CD4-positive, alpha-beta memory T cell (primary cell): ENCODE results near the gene CLSTN1. TPM values are rescaled to one million over a fixed set of nuclear protein-coding genes. Genes with fewer than 3 reads are reported as not detected.

ENCODE experiments used
- CTCF ChIA-PET: fragments of 350-600 bp; sonication (Branson Sonifier 250); formaldehyde crosslinking; loops from one replicate; lab custom pipeline; 2021; ENCODE audit warnings: inconsistent platforms; ENCODE audit not compliant: partially characterized antibody; lab: Charles Lee
- POLR2A ChIA-PET: fragments of 350-600 bp; sonication (Branson Sonifier 250); formaldehyde crosslinking; loops from one replicate; lab custom pipeline; 2021; ENCODE audit not compliant: partially characterized antibody; lab: Charles Lee
- DNase-seq, 5 donors: peaks; one replicate each; pipeline versions ENCODE4 v3.0.0 to v3.0.0-alpha.2; 2020 to 2022; ENCODE audit warnings: mixed read lengths in 1 of 5
- H3K27ac ChIP-seq: one replicate; pipeline ENCODE4 v1.7.0; 2013; ENCODE audit warnings: low read depth, low read length
- H3K27me3 ChIP-seq: 2 replicates; pipeline ENCODE4 v1.7.0; 2013; ENCODE audit warnings: mild to moderate bottlenecking, low read length, moderate library complexity; ENCODE audit not compliant: insufficient read depth
- H3K36me3 ChIP-seq: 2 replicates; pipeline ENCODE4 v1.7.0; 2013; ENCODE audit warnings: mild to moderate bottlenecking, low read length, moderate library complexity; ENCODE audit not compliant: insufficient read depth
- H3K4me1 ChIP-seq: 2 replicates; pipeline ENCODE4 v1.7.0; 2013; ENCODE audit warnings: mild to moderate bottlenecking, low read length, moderate library complexity; ENCODE audit not compliant: insufficient read depth
- H3K4me3 ChIP-seq, 2 donors: one replicate each; pipeline ENCODE4 v1.7.0; 2013; ENCODE audit warnings: low read length in 2 of 2, mild to moderate bottlenecking in 1 of 2
- H3K9me3 ChIP-seq, 2 donors: one replicate each; pipeline ENCODE4 v1.7.0; 2013; ENCODE audit warnings: low read length in 2 of 2, control low read depth in 1 of 2; ENCODE audit not compliant: control insufficient read depth in 1 of 2
- H3K27ac Mint-ChIP-seq, 7 donors: one replicate each; pipeline ENCODE4 v1.8.0; 2020 to 2021; ENCODE audit warnings: mixed read lengths in 7 of 7, mild to moderate bottlenecking in 6 of 7, inconsistent platforms in 3 of 7, moderate library complexity in 3 of 7
- H3K27me3 Mint-ChIP-seq, 2 donors: one replicate each; pipeline ENCODE4 v1.8.0; 2020 to 2021; ENCODE audit warnings: mixed read lengths in 2 of 2
- H3K36me3 Mint-ChIP-seq, 2 donors: one replicate each; pipeline ENCODE4 v1.8.0; 2020 to 2021; ENCODE audit warnings: mixed read lengths in 2 of 2, inconsistent platforms in 1 of 2, mild to moderate bottlenecking in 1 of 2
- H3K4me1 Mint-ChIP-seq, 4 donors: one replicate each; pipeline ENCODE4 v1.8.0; 2020 to 2021; ENCODE audit warnings: mixed read lengths in 4 of 4, mild to moderate bottlenecking in 1 of 4
- H3K4me3 Mint-ChIP-seq, 8 donors: one replicate each; pipeline ENCODE4 v1.8.0; 2020 to 2021; ENCODE audit warnings: mixed read lengths in 8 of 8, mild to moderate bottlenecking in 7 of 8, moderate library complexity in 6 of 8, inconsistent platforms in 3 of 8
- H3K9me3 Mint-ChIP-seq, 8 donors: one replicate each; pipeline ENCODE4 v1.8.0; 2020 to 2021; ENCODE audit warnings: mixed read lengths in 8 of 8, mild to moderate bottlenecking in 5 of 8, inconsistent platforms in 3 of 8, moderate library complexity in 1 of 8
- intact Hi-C: fragments of 100-400 bp; cut with micrococcal nuclease; formaldehyde crosslinking; loops from one replicate; pipeline ENCODE4 v1.15.1; 2023
- polyA plus RNA-seq, 2 donors: library from polyadenylated mRNA; unstranded; fragments of 300-500 nt; fragmentation: Illumina TruSeq; gene quantifications; one replicate each; pipeline ENCODE4 v1.2.3, GENCODE V29; 2021
- total RNA-seq, 2 experiments: library from RNA; stranded (reverse); gene quantifications; one replicate each; pipeline ENCODE4 v1.2.3, GENCODE V29; 2021

CLSTN1 gene
- total and polyA plus RNA-seq, 4 experiments from 2014 or later, result 6.9 to 109 (median 78.7) TPM

- DNase-seq, result peak in 1 of 5 donors; percentile 41
- H3K36me3 ChIP-seq, result no peaks in the 10 kb centered on the region
- H3K27me3 Mint-ChIP-seq, result no peaks in the 10 kb centered on the region
- H3K27ac ChIP-seq, result no peak overlapping the region
- H3K36me3 Mint-ChIP-seq, result peaks cover 0 to 6% of the 10 kb centered on the region in 2 donors
- H3K4me3 Mint-ChIP-seq, result peak overlapping the region in 1 of 8 donors; percentile 62
- ChIA-PET POLR2A (interaction anchor here (1.4 kb wide), 1 partner anchor 12 kb away, joined by 4 read pairs; no protein-coding TSS in a partner anchor), CTCF (interaction anchor here (5.4 kb wide), 1 partner anchor 42 kb away, joined by 34 read pairs; no protein-coding TSS in a partner anchor)
- H3K4me3 ChIP-seq, result no peak overlapping the region
- H3K27ac Mint-ChIP-seq, result peak overlapping the region in 3 of 7 donors; percentile 53 to 91 (median 74)
- peaks cover 20% of the 10 kb centered on the region for H3K4me1 ChIP-seq
- H3K9me3 ChIP-seq, result no peaks in the 10 kb centered on the region
- intact Hi-C loops, result loop anchor here (5.0 kb wide), 1 partner anchor 110 kb away; no protein-coding TSS in a partner anchor
- H3K27me3 ChIP-seq, result no peaks in the 10 kb centered on the region
- peaks cover 13 to 39% (median 22%) of the 10 kb centered on the region in 4 donors for H3K4me1 Mint-ChIP-seq
- peaks cover 0 to 4% (median 0%) of the 10 kb centered on the region in 8 donors for H3K9me3 Mint-ChIP-seq
These were observed 3.9 kb upstream of the CLSTN1 start for GRCh38 chr1:9827558-9828185.

- Histone ChIP-seq H3K36me3 (no peaks in the 10 kb centered on the region), H3K9me3 (no peaks in the 10 kb centered on the region), H3K27me3 (no peaks in the 10 kb centered on the region), H3K4me1 (peaks cover 31% of the 10 kb centered on the region), H3K27ac (no peak overlapping the region), H3K4me3 (no peak overlapping the region)
- ChIA-PET POLR2A (interaction anchor here (1.1 to 1.4 kb wide), 3 partner anchors 10 to 26 kb away, joined by 4 to 5 read pairs (median 4); no protein-coding TSS in a partner anchor), CTCF (interaction anchor here (1.0 to 5.4 kb wide), 3 partner anchors 41 to 48 kb away, joined by 3 to 34 read pairs (median 3); no protein-coding TSS in a partner anchor)
- Mint-ChIP-seq H3K4me3 (peak overlapping the region in 2 of 8 donors; percentile 2 to 32), H3K4me1 (peaks cover 22 to 49% (median 30%) of the 10 kb centered on the region in 4 donors), H3K27ac (peak overlapping the region in 6 of 7 donors; percentile 1 to 91 (median 70)), H3K36me3 (peaks cover 0 to 7% of the 10 kb centered on the region in 2 donors), H3K9me3 (peaks cover 0 to 5% (median 0%) of the 10 kb centered on the region in 8 donors), H3K27me3 (no peaks in the 10 kb centered on the region)
- no peak for DNase-seq
- intact Hi-C loops, result loop anchor here (5.0 kb wide), 1 partner anchor 109 kb away; no protein-coding TSS in a partner anchor
These were observed 2.9 kb upstream of the CLSTN1 start for GRCh38 chr1:9826616-9827015.

- no peaks in the 10 kb centered on the region for H3K36me3 ChIP-seq
- ChIA-PET CTCF (interaction anchor here (1.0 to 5.4 kb wide), 3 partner anchors 40 to 49 kb away, joined by 3 to 34 read pairs (median 3); no protein-coding TSS in a partner anchor), POLR2A (interaction anchor here (0.9 to 1.4 kb wide), 5 partner anchors 24 to 197 kb away, joined by 3 to 5 read pairs (median 4); no protein-coding TSS in a partner anchor)
- peaks cover 0 to 5% (median 0%) of the 10 kb centered on the region in 8 donors for H3K9me3 Mint-ChIP-seq
- no peaks in the 10 kb centered on the region for H3K27me3 Mint-ChIP-seq
- no peaks in the 10 kb centered on the region for H3K27me3 ChIP-seq
- no peak overlapping the region for H3K27ac ChIP-seq
- no peaks in the 10 kb centered on the region for H3K9me3 ChIP-seq
- no peak overlapping the region for H3K4me3 ChIP-seq
- no peak for DNase-seq
- H3K36me3 Mint-ChIP-seq, result peaks cover 0 to 7% of the 10 kb centered on the region in 2 donors
- H3K4me1 ChIP-seq, result peaks cover 36% of the 10 kb centered on the region
- H3K27ac Mint-ChIP-seq, result peak overlapping the region; percentile 76 to 97 (median 90)
- H3K4me3 Mint-ChIP-seq, result peak overlapping the region in 6 of 8 donors; percentile 73 to 86 (median 78)
- intact Hi-C loops, result loop anchor here (5.0 kb wide), 1 partner anchor 109 kb away; no protein-coding TSS in a partner anchor
- peaks cover 22 to 52% (median 32%) of the 10 kb centered on the region in 4 donors for H3K4me1 Mint-ChIP-seq
These were observed 2.3 kb upstream of the CLSTN1 start for GRCh38 chr1:9826087-9826486.

- ChIA-PET POLR2A (interaction anchor here (0.9 to 1.8 kb wide), 6 partner anchors 23 to 196 kb away, joined by 3 to 5 read pairs (median 4); partner anchors contain the start of gene PIK3CD), CTCF (interaction anchor here (1.2 to 5.4 kb wide), 2 partner anchors 40 to 50 kb away, joined by 3 to 34 read pairs; no protein-coding TSS in a partner anchor)
- intact Hi-C loops, result loop anchor here (2.0 to 5.0 kb wide), 2 partner anchors 41 to 108 kb away; no protein-coding TSS in a partner anchor
- H3K27me3 Mint-ChIP-seq, result no peaks in the 10 kb centered on the region
- peaks cover 0 to 7% of the 10 kb centered on the region in 2 donors for H3K36me3 Mint-ChIP-seq
- DNase-seq, result peak; percentile 21 to 82 (median 32)
- Histone ChIP-seq H3K4me3 (peak overlapping the region in 1 of 2 donors; percentile 28), H3K27ac (peak overlapping the region; percentile 23), H3K36me3 (no peaks in the 10 kb centered on the region), H3K4me1 (peaks cover 43% of the 10 kb centered on the region), H3K27me3 (no peaks in the 10 kb centered on the region), H3K9me3 (no peaks in the 10 kb centered on the region)
- H3K27ac Mint-ChIP-seq, result peak overlapping the region; percentile 76 to 97 (median 90)
- H3K4me3 Mint-ChIP-seq, result peak overlapping the region; percentile 74 to 86 (median 82)
- H3K9me3 Mint-ChIP-seq, result peaks cover 0 to 5% (median 0%) of the 10 kb centered on the region in 8 donors
- H3K4me1 Mint-ChIP-seq, result peaks cover 25 to 59% (median 37%) of the 10 kb centered on the region in 4 donors
These were observed 1.6 kb upstream of the CLSTN1 start for GRCh38 chr1:9825093-9826074.

- H3K27me3 ChIP-seq, result no peaks in the 10 kb centered on the region
- no peaks in the 10 kb centered on the region for H3K36me3 ChIP-seq
- Mint-ChIP-seq H3K4me3 (peak overlapping the region; percentile 74 to 86 (median 82)), H3K27me3 (no peaks in the 10 kb centered on the region), H3K36me3 (peaks cover 0 to 7% of the 10 kb centered on the region in 2 donors), H3K9me3 (peaks cover 0 to 5% (median 0%) of the 10 kb centered on the region in 8 donors), H3K4me1 (peaks cover 25 to 65% (median 41%) of the 10 kb centered on the region in 4 donors), H3K27ac (peak overlapping the region; percentile 87 to 97 (median 90))
- intact Hi-C loops, result loop anchor here (2.0 to 5.0 kb wide), 2 partner anchors 42 to 107 kb away; no protein-coding TSS in a partner anchor
- DNase-seq, result no peak
- peak overlapping the region in 1 of 2 donors; percentile 64 for H3K4me3 ChIP-seq
- ChIA-PET CTCF (no interaction called here), POLR2A (interaction anchor here (1.4 to 1.8 kb wide), 2 partner anchors 108 to 173 kb away, joined by 4 to 5 read pairs; partner anchors contain the start of gene PIK3CD)
- no peaks in the 10 kb centered on the region for H3K9me3 ChIP-seq
- peaks cover 50% of the 10 kb centered on the region for H3K4me1 ChIP-seq
- H3K27ac ChIP-seq, result peak overlapping the region; percentile 33
These were observed 931 bp upstream of the CLSTN1 start for GRCh38 chr1:9824702-9825089.

- H3K27me3 Mint-ChIP-seq, result no peaks in the 10 kb centered on the region
- peaks cover 25 to 71% (median 41%) of the 10 kb centered on the region in 4 donors for H3K4me1 Mint-ChIP-seq
- H3K36me3 ChIP-seq, result no peaks in the 10 kb centered on the region
- no peak for DNase-seq
- CTCF ChIA-PET, result no interaction called here
- H3K9me3 Mint-ChIP-seq, result peaks cover 0 to 5% (median 0%) of the 10 kb centered on the region in 8 donors
- no peaks in the 10 kb centered on the region for H3K27me3 ChIP-seq
- peak overlapping the region; percentile 55 for H3K27ac ChIP-seq
- peaks cover 0 to 7% of the 10 kb centered on the region in 2 donors for H3K36me3 Mint-ChIP-seq
- H3K4me1 ChIP-seq, result peaks cover 55% of the 10 kb centered on the region
- POLR2A ChIA-PET, result interaction anchor here (0.6 to 1.8 kb wide), 4 partner anchors 21 to 194 kb away, joined by 3 to 8 read pairs (median 4); partner anchors contain the start of gene PIK3CD
- no peak overlapping the region for H3K27ac Mint-ChIP-seq
- peak overlapping the region in 1 of 2 donors; percentile 76 for H3K4me3 ChIP-seq
- intact Hi-C loops, result loop anchor here (1.0 to 2.0 kb wide), 4 partner anchors 39 to 235 kb away; partner anchors contain the start of genes TMEM201 and UBE4B
- H3K4me3 Mint-ChIP-seq, result peak overlapping the region; percentile 39 to 82 (median 59)
- H3K9me3 ChIP-seq, result no peaks in the 10 kb centered on the region
These were observed 147 bp downstream of the CLSTN1 start for GRCh38 chr1:9823693-9823942.
